HepG2 (cell line): ENCODE data around the gene CCDC192. TPM values are rescaled to one million over a fixed set of nuclear protein-coding genes. Genes with fewer than 3 reads are reported as not detected.

Experiments used
- AHDC1 ChIP-seq: sonication (generic); formaldehyde crosslinking; IDR thresholded peaks from 2 replicates; pipeline ENCODE4 v1.5.1; 2020; ENCODE audit warnings: mild to moderate bottlenecking, missing genetic modification reagents, borderline replicate concordance
- GATAD1 ChIP-seq: IDR thresholded peaks from 2 replicates; pipeline ENCODE4 v1.6.1; 2016; ENCODE audit warnings: missing genetic modification reagents, missing compliant biosample characterization
- GATAD2A ChIP-seq: IDR thresholded peaks from 2 replicates; pipeline ENCODE4 v1.6.1; 2016
- HMG20B ChIP-seq: conservative IDR thresholded peaks from 2 replicates; pipeline ENCODE4 v1.6.1; 2016; ENCODE audit warnings: missing genetic modification reagents, missing compliant biosample characterization
- HMGA1 ChIP-seq: sonication (generic); formaldehyde crosslinking; conservative IDR thresholded peaks from 2 replicates; pipeline ENCODE4 v1.4.0; 2020; ENCODE audit warnings: missing genetic modification reagents
- REXO4 ChIP-seq: sonication (generic); formaldehyde crosslinking; IDR thresholded peaks from 2 replicates; pipeline ENCODE4 v1.8.0; 2022; ENCODE audit warnings: missing genetic modification reagents, mild to moderate bottlenecking, borderline replicate concordance
- SPEN ChIP-seq: sonication (generic); formaldehyde crosslinking; IDR thresholded peaks from 2 replicates; pipeline ENCODE4 v1.5.1; 2020; ENCODE audit warnings: low read depth, mild to moderate bottlenecking, missing genetic modification reagents
- THYN1 ChIP-seq: sonication (generic); formaldehyde crosslinking; IDR thresholded peaks from 2 replicates; pipeline ENCODE4 v1.8.1; 2023; ENCODE audit warnings: low read depth, mild to moderate bottlenecking, moderate library complexity, missing genetic modification reagents, borderline replicate concordance
- ZBTB43 ChIP-seq: sonication (generic); formaldehyde crosslinking; conservative IDR thresholded peaks from 2 replicates; pipeline ENCODE4 v1.4.0; 2020; ENCODE audit warnings: missing genetic modification reagents
- ZFP36L2 ChIP-seq: sonication (generic); formaldehyde crosslinking; IDR thresholded peaks from 2 replicates; pipeline ENCODE4 v1.4.0; 2020; ENCODE audit warnings: missing genetic modification reagents
- ZNF407 ChIP-seq: sonication (generic); formaldehyde crosslinking; IDR thresholded peaks from one replicate; pipeline ENCODE4 v1.5.1; 2020; ENCODE audit warnings: mild to moderate bottlenecking, missing genetic modification reagents; ENCODE audit errors: not compliant biosample characterization
- ZNF577 ChIP-seq: sonication (generic); formaldehyde crosslinking; IDR thresholded peaks from 2 replicates; pipeline ENCODE4 v1.4.0; 2020; ENCODE audit warnings: mild to moderate bottlenecking, low read depth, missing genetic modification reagents, borderline replicate concordance
- ZNF670 ChIP-seq: sonication (generic); formaldehyde crosslinking; IDR thresholded peaks from 2 replicates; pipeline ENCODE4 v1.8.0; 2022; ENCODE audit warnings: mild to moderate bottlenecking, missing genetic modification reagents, borderline replicate concordance
- ZNF841 ChIP-seq: sonication (generic); formaldehyde crosslinking; IDR thresholded peaks from 2 replicates; pipeline ENCODE4 v1.8.1; 2023; ENCODE audit warnings: missing genetic modification reagents, borderline replicate concordance
- ZZZ3 ChIP-seq: sonication (generic); formaldehyde crosslinking; IDR thresholded peaks from 2 replicates; pipeline ENCODE4 v1.4.0; 2020; ENCODE audit warnings: missing genetic modification reagents, mild to moderate bottlenecking, borderline replicate concordance
- polyA plus RNA-seq, 8 experiments: library from polyadenylated mRNA; depleted of rRNA in 3 of 8; stranded (reverse) in 7 of 8; unstranded in 1 of 8; fragments of >200 nt; fragmentation: Illumina TruSeq in 4 of 8; extraction: Trizol in 4 of 8; gene quantifications; 2 replicates each; pipeline versions ENCODE4 v1.2.1 to v1.2.3, GENCODE V29; 2011 to 2016; ENCODE audit warnings: low read depth in 4 of 8, missing spikeins in 1 of 8, mixed read lengths in 1 of 8; ENCODE audit not compliant: insufficient read depth in 1 of 8
- total RNA-seq, 5 experiments: library from RNA; depleted of rRNA; stranded (reverse); fragments of >200 nt; fragmentation: Illumina TruSeq; extraction: Trizol; gene quantifications; 2 replicates each; pipeline ENCODE4 v1.2.3, GENCODE V29; 2016; ENCODE audit warnings: low read depth in 1 of 5

The CCDC192 gene
- total and polyA plus RNA-seq, 2 of the 13 experiments (the other 11 are each of a cell fraction or from before 2014, with no cell fraction given): not detected

GRCh38 chr5:127934791-127935256, 231.6 kb downstream of the CCDC192 start (continued):
- TF ChIP-seq ZNF407 (CRISPR knock-in tag): no peak
- TF ChIP-seq GATAD2A: peak; percentile 75
- TF ChIP-seq ZBTB43 (CRISPR knock-in tag): no peak
- TF ChIP-seq ZZZ3 (CRISPR knock-in tag): no peak
- TF ChIP-seq GATAD1 (CRISPR knock-in tag): peak; percentile 33; the same call in 1 of the 2 replicates
- no peak for TF ChIP-seq HMGA1 (CRISPR knock-in tag)
- TF ChIP-seq ZNF670: no peak
- TF ChIP-seq REXO4 (CRISPR knock-in tag): no peak
- no peak for TF ChIP-seq THYN1 (CRISPR knock-in tag)
- peak; percentile 80; the same call in 1 of the 2 replicates for TF ChIP-seq AHDC1
- no peak for TF ChIP-seq ZNF841 (CRISPR knock-in tag)
- no peak for TF ChIP-seq ZNF577 (CRISPR knock-in tag)
- TF ChIP-seq SPEN (CRISPR knock-in tag): no peak
- no peak for TF ChIP-seq ZFP36L2 (CRISPR knock-in tag)
- peak; percentile 63 for TF ChIP-seq HMG20B (CRISPR knock-in tag)
